T-helper 17 cell (primary cell): ENCODE results near the gene CYP27B1. TPM values are rescaled to one million over a fixed set of nuclear protein-coding genes. Genes with fewer than 3 reads are reported as not detected.

Source experiments
- ATAC-seq: fragments of 150-1000 bp; cut with Tn5 transposase; 2 replicates; pipeline ENCODE4 v1.10.0; 2021; ENCODE audit warnings: mild to moderate bottlenecking, moderate library complexity
- DNase-seq, 3 donors: peaks; one replicate each; pipeline versions ENCODE4 v3.0.0 to v3.0.0-alpha.2; 2020 to 2021
- H3K9me3 ChIP-seq: one replicate; pipeline ENCODE4 v1.7.0; 2013; ENCODE audit warnings: low read length, mild to moderate bottlenecking; ENCODE audit not compliant: control insufficient read depth, poor library complexity, severe bottlenecking
- H3K27ac Mint-ChIP-seq: one replicate; pipeline ENCODE4 v1.8.0; 2022; ENCODE audit warnings: mild to moderate bottlenecking, moderate library complexity, mixed read lengths
- H3K27me3 Mint-ChIP-seq: one replicate; pipeline ENCODE4 v1.8.0; 2022; ENCODE audit warnings: mixed read lengths
- H3K36me3 Mint-ChIP-seq: one replicate; pipeline ENCODE4 v1.8.0; 2022; ENCODE audit warnings: low read depth, mixed read lengths
- H3K4me1 Mint-ChIP-seq: one replicate; pipeline ENCODE4 v1.8.0; 2022; ENCODE audit warnings: mild to moderate bottlenecking, mixed read lengths
- H3K4me3 Mint-ChIP-seq: one replicate; pipeline ENCODE4 v1.8.0; 2022; ENCODE audit warnings: mild to moderate bottlenecking, moderate library complexity, mixed read lengths
- total RNA-seq, 4 donors: library from RNA in 2 of 4; stranded (reverse) in 2 of 4; gene quantifications; one replicate each; pipeline ENCODE4 v1.2.3 and lab custom pipeline; 2022 to 2026

CYP27B1 gene
- total RNA-seq, 2 donors from 2014 or later, result 1.4 to 1.7 TPM

DNA sequence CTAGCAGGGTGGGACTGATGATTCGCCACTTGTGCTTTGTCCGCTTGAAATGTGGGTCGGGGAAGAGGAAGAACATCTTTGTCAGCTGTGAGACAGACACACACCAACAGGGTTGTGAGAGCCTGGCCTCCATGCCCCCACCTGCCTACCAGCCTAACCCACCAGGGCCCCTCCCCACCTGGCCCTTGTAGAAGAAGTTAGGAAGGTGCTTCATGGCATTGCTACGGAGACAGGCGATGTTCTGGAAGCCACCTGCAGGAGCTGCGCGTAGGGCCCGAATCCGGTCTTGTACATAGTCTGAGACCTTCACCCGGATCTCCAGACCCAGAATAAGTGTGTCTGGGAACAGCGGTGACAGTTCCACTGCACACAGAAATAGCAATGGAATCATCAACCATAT, 2.7 kb upstream of the CYP27B1 start:
- peaks cover 35% of the 10 kb centered on the region for H3K4me1 Mint-ChIP-seq
- H3K27me3 Mint-ChIP-seq, result peaks cover 7% of the 10 kb centered on the region
- no peaks in the 10 kb centered on the region for H3K9me3 ChIP-seq
- H3K4me3 Mint-ChIP-seq, result no peak overlapping the region
- no peak for DNase-seq
- H3K36me3 Mint-ChIP-seq, result peaks cover 3% of the 10 kb centered on the region
- ATAC-seq, result no peak
- no peak overlapping the region for H3K27ac Mint-ChIP-seq

DNA sequence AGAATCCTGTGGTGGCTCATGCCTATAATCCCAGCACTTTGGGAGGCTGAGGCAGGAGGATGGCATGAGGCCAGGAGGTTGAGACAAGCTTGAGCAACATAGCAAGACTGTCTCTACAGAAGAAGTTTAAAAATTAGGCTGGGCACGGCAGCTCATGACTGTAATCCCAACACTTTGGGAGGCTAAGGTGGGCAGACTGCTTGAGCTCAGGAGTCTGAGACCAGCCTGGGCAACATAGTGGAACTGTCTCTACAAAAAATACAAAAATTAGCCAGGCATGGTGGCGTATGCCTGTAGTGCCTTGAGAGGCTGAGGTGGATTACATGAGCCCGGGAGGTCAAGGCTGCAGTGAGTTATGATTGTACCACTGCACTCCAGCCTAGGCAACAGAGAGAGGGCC, 998 bp upstream of the CYP27B1 start:
- Mint-ChIP-seq H3K4me3 (no peak overlapping the region), H3K27ac (no peak overlapping the region), H3K4me1 (peaks cover 39% of the 10 kb centered on the region), H3K27me3 (peaks cover 19% of the 10 kb centered on the region), H3K36me3 (peaks cover 3% of the 10 kb centered on the region)
- no peaks in the 10 kb centered on the region for H3K9me3 ChIP-seq
- ATAC-seq, result no peak
- no peak for DNase-seq

DNA sequence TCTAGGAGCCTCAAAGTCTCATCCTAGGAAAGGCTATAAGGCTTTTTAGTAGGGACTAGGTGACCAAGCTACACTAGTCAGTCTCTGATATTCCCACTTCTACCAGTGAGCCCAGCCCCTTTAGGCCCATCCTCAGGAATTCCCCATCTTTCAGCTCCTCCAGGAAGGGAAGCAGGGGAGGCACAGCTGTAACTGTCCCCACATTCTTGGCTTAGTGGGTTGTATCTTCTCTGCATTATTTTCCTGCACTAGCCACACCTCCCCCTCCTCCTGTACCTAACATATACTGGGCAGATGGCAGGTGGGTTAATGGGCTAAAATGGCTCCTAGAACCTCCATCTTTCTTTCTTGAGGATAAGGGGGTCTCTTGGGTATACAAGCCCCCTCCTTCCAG, 424 bp upstream of the CYP27B1 start:
- H3K9me3 ChIP-seq, result no peaks in the 10 kb centered on the region
- Mint-ChIP-seq H3K27ac (no peak overlapping the region), H3K4me1 (peaks cover 38% of the 10 kb centered on the region), H3K4me3 (no peak overlapping the region), H3K27me3 (peaks cover 19% of the 10 kb centered on the region), H3K36me3 (peaks cover 3% of the 10 kb centered on the region)
- no peak for DNase-seq
- ATAC-seq, result no peak

DNA sequence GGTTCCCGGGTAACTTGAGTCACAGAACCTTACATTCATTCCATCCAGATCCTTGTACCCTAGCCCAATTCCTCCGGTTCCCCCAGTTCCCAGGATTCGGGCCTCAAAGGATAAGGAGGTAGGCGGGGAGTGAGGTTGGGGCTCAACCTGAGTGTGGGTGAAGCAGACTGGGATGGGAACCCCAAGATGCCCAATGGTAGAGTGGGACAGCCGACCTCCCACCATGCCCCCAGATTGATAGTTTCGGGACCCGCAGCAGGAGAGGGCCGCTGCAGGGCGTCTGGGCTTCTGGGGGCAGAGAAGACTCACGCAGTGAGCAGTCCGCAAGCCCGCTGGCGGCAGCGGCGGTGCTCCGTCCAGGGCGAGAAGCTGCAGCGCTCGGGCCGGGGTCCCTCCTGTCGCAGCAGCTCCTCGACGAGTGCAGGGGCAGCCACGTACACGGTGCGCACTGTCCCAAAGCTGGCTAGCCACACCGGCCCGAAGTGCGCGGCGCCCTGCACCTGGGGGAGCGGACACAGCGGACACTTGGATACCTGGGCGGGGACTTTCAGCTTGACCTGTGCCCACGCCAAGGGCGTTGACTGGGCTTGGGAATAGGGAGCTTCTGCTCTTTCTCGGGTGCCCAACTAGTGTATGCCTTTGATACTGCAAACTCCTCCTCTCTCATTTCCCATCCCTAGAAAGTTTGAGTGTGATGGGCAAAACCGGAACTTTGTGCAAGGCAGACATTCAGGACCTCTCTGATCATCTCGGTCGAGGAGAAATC, 997 bp downstream of the CYP27B1 start:
- peak overlapping the region; percentile 75 for H3K27ac Mint-ChIP-seq
- ATAC-seq (peak; percentile 21), DNase-seq (no peak)
- peaks cover 19% of the 10 kb centered on the region for H3K27me3 Mint-ChIP-seq
- H3K9me3 ChIP-seq, result no peaks in the 10 kb centered on the region
- peaks cover 33% of the 10 kb centered on the region for H3K4me1 Mint-ChIP-seq
- H3K36me3 Mint-ChIP-seq, result peaks cover 3% of the 10 kb centered on the region
- H3K4me3 Mint-ChIP-seq, result peak overlapping the region; percentile 92

DNA sequence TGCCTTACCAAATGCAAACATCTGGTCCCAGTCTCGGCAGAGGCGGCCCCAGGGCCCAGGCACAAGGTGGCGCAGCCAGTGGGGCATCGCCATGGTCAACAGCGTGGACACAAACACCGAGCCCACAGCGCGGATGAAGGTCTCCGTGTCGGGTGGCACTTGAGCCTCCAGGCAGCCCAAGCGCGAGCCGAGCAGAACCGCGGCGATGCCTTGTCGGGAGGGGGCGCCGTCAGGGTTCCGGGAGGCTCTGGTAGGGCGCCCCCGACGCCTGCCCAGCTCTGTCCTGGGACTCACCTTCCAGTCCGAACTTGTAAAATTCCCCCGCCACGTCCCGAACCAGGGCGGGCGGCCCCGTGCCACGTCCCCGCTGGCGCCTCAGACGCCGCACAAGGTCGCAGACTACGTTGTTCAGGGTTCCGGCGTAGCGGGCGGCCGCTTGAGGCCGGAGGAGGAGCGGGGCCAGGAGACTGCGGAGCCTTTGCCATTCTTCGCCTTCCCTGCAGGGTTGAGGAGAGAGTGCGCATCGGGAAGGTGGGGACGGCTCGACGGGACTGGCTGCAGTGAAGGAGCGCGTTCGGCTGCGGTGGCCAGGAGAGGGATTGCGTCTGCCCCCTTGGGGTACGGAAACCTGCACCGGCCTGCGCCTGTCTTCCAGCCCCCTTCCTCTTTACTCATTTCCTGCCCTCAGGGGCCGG, 1.7 kb downstream of the CYP27B1 start:
- peaks cover 19% of the 10 kb centered on the region for H3K27me3 Mint-ChIP-seq
- ATAC-seq (peak; percentile 83), DNase-seq (peak; percentile 41 to 50 (median 46))
- H3K9me3 ChIP-seq, result no peaks in the 10 kb centered on the region
- peak overlapping the region; percentile 92 for H3K4me3 Mint-ChIP-seq
- peaks cover 33% of the 10 kb centered on the region for H3K4me1 Mint-ChIP-seq
- peaks cover 3% of the 10 kb centered on the region for H3K36me3 Mint-ChIP-seq
- peak overlapping the region; percentile 75 for H3K27ac Mint-ChIP-seq

DNA sequence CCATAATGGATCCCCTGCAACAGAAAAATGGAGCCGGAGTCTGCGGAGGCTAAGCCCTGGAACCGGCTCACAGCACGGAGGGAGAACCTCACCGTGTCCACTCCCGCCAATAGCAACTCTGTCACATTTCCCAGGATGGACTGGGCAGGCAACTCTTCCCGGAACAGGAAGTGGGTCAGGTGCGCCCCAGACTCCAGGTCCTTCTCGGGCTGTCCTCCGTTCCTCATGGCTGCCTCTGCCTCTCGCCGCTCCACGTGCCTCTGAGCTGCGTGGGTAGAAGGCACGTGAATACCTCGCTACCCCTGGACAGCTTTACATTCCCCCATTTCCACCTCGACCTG, 2.2 kb downstream of the CYP27B1 start:
- DNase-seq (no peak), ATAC-seq (peak; percentile 30)
- Mint-ChIP-seq H3K4me3 (peak overlapping the region; percentile 92), H3K4me1 (peaks cover 31% of the 10 kb centered on the region), H3K27ac (no peak overlapping the region), H3K27me3 (peaks cover 19% of the 10 kb centered on the region), H3K36me3 (no peaks in the 10 kb centered on the region)
- no peaks in the 10 kb centered on the region for H3K9me3 ChIP-seq

DNA sequence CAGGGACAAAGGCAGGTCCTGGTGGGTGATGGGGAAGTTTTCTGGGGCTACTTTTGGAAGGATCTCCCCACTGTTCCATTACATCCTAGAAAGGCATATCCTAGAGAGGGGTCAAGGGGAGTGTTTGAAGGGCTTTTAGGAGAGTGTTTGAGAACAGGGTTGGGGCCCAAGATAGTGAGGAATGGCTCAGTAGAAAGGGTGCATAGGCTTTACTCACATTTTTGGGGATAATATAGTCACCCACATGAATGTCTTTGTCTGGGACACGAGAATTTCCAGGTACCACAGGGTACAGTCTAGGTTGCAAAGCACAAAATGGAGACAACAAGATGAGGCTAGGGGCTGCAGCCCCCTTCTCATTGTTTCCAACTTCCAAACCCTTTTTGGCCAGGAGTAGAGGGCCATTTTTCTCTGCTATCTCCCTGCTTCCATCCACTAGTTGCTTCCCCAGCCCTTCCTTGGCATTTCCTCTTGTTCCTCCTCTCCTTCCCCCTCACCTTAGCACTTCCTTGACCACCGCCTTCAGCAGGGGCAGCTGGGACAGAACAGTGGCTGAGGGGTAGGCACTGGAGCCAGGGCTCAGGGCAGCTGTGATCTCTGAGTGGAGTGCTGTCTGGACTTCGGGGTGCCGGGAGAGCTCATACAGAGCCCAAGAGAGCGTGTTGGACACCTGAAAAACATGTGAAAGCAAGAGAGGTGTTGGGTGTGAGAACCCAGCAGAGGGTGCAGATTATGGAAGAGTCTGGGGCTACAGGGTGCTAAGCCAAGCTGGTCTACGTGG, 2.8 kb downstream of the CYP27B1 start:
- no peaks in the 10 kb centered on the region for H3K9me3 ChIP-seq
- Mint-ChIP-seq H3K27ac (peak overlapping the region; percentile 86), H3K4me1 (peaks cover 36% of the 10 kb centered on the region), H3K4me3 (peak overlapping the region; percentile 92), H3K36me3 (no peaks in the 10 kb centered on the region), H3K27me3 (peaks cover 19% of the 10 kb centered on the region)
- ATAC-seq (no peak), DNase-seq (no peak)

DNA sequence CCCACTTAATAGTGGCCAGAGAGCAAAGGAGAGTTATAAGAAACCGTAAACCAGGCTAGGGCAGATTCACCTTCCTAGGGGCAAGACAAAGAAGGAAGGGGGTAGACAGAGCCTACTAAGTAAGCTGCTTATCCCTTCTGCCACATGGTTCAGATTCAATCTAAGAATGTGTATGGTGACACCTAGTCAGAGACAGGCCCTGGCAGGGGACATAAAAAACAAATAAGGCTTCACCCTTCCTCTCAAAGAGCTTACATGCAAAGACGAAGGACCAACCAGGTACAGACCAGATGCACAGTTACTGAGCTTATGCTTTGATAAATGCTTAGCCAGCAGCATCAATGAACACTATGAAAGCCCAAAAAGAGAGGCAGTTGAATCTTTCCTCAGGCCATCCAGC, 4.4 kb downstream of the CYP27B1 start:
- H3K9me3 ChIP-seq, result no peaks in the 10 kb centered on the region
- Mint-ChIP-seq H3K27me3 (peaks cover 19% of the 10 kb centered on the region), H3K4me1 (peaks cover 39% of the 10 kb centered on the region), H3K27ac (no peak overlapping the region), H3K4me3 (no peak overlapping the region), H3K36me3 (no peaks in the 10 kb centered on the region)
- ATAC-seq (no peak), DNase-seq (no peak)

DNA sequence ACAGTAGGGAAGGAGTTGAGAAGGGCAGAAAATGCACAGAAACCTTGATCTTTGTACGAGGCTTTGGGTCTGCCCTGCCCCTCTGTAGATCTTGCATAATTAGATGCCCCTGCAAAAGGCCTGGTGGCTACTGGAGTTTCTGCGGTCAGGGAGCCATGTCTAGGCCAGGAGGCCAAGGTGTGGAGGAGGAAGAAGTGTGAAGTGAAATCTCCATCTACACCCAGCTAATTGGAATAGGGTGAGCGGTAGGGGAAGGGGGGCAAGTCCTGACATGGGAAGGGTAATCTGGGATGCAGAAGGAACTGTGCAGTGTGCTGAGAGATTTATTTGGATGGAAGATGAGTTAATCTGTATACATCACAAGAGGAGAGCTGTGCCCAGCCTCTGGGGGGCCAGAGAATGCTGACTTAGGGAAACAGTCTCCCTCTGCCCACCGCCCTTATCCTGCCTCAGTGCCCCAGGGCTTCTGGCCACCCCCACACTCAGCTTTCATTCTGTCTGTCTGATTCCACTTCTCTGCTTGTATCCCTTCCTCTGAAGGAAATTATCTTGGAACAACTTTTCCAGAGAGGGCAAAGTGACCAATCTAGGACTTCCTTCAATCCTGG, 5.4 kb downstream of the CYP27B1 start:
- H3K9me3 ChIP-seq, result no peaks in the 10 kb centered on the region
- H3K4me1 Mint-ChIP-seq, result peaks cover 43% of the 10 kb centered on the region
- H3K36me3 Mint-ChIP-seq, result no peaks in the 10 kb centered on the region
- H3K27ac Mint-ChIP-seq, result no peak overlapping the region
- peaks cover 14% of the 10 kb centered on the region for H3K27me3 Mint-ChIP-seq
- DNase-seq (no peak), ATAC-seq (no peak)
- no peak overlapping the region for H3K4me3 Mint-ChIP-seq

DNA sequence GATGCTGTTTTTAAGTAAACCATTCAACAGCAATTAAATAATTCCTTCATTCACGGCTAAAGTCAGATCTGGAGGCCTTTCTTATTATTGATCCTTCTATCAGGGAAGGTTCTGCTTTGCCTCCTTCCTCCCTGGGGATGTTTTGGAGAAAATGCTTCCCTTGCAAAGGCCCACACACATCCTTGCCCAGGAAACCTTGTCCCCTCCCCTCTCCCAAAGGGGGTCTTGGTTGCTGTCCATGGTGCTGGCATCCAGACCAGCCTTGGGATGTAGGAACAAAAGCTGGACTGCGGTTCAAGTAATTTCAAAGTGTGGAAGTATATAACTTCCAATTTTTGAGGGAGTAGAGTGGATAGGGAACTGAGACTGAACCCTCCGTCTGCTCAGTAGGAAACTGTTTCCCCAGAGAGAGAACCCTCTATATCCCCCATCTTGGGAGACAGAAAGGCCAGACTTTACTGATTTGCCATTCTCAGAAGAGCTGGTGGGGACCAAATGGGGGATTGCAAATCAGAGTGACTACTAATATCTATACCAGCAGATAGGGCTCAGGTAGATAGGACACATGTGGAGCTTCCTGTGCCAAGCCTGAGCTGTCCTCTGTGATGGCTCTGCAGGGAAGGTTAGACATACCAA, 6.4 kb downstream of the CYP27B1 start:
- Mint-ChIP-seq H3K4me1 (peaks cover 43% of the 10 kb centered on the region), H3K36me3 (no peaks in the 10 kb centered on the region), H3K4me3 (no peak overlapping the region), H3K27ac (no peak overlapping the region), H3K27me3 (peaks cover 12% of the 10 kb centered on the region)
- H3K9me3 ChIP-seq, result no peaks in the 10 kb centered on the region
- ATAC-seq (no peak), DNase-seq (no peak)

DNA sequence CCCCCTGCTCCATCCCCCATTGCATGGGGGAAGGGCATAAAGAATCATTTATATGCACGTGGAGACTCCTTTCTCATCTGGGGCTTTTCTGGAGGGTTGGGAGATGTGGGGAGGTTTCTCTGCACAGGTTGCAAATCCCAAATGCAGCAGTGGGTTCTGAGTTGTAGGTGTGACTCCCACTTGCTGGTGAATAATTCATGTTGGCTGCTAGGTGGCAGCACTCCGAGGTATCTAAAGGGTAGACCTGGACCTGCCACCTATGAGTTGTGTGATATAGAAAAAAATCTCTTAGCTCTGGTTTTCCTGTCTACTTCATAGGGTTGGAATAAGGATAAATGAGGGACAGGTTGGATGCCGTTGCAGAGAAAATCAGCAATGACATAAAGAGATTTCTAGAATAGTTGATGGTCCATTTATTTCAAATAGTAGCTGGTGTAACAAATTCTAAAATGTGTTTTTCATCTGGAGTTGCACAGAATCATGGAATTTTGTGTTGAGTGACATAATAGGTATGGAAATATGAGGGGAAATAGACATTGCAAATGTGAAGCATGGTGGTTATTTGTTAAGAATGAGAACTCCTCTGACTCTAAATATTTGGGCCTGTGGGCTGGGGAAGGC, 7.4 kb downstream of the CYP27B1 start:
- H3K9me3 ChIP-seq, result no peaks in the 10 kb centered on the region
- no peak for DNase-seq
- Mint-ChIP-seq H3K4me1 (peaks cover 38% of the 10 kb centered on the region), H3K4me3 (peak overlapping the region; percentile 52), H3K27me3 (peaks cover 11% of the 10 kb centered on the region), H3K27ac (peak overlapping the region; percentile 90), H3K36me3 (no peaks in the 10 kb centered on the region)
- ATAC-seq, result peak; percentile 24

DNA sequence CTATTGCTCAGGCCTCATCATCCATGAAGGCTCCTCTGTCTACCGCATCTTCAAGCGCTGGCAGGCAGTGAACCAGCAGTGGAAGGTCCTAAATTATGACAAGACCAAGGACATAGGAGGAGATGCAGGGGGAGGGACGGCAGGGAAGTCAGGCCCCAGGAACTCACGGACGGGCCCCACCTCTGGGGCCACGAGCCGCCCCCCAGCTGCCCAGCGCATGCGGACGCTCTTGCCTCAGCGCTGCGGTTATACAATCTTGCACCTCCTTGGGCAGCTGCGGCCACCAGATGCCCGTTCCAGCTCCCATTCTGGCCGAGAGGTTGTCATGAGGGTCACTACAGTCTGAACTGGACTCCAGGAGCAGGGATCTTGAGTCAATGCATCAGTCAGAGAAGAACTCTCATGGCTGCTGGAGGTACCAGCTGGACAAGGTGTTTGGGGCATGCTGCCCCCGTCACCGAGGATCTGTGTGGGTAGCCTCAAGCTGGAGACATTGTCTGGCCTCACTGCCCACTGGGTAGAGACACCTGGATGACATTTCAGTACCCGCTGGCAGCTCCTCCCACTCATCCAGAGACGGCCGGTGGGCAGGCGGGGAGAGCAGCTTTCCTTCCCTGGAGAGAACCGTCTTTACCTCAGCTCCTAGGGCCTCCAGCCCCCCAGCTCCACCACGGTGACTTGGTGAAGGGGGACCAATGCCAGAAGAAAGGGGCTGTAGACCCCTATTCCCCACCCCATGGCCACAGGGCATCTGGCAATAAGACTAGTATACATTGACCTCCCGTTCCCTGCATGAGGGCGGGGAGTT, 8.1 kb downstream of the CYP27B1 start:
- ATAC-seq (no peak), DNase-seq (no peak)
- Mint-ChIP-seq H3K4me1 (peaks cover 40% of the 10 kb centered on the region), H3K4me3 (peak overlapping the region; percentile 15), H3K36me3 (no peaks in the 10 kb centered on the region), H3K27ac (peak overlapping the region; percentile 90), H3K27me3 (peaks cover 5% of the 10 kb centered on the region)
- H3K9me3 ChIP-seq, result no peaks in the 10 kb centered on the region
